GM19438 (cell line): Measurements from ENCODE around the gene CTAG2.
"Not testable (repeated sequence)": the region's sequence is repeated elsewhere in the genome, so short reads cannot be mapped to it uniquely, and the experiment has no call there.

ENCODE experiments used
- ATAC-seq: cut with Tn5 transposase; IDR thresholded peaks from one replicate; pipeline ENCODE4 v1.9.1; 2021; ENCODE audit warnings: low read depth; ENCODE audit not compliant: unreplicated experiment

Gene CTAG2

GRCh38 chrX:154653413-154653812, at the start of gene CTAG2:
TSS of gene CTAG2 (minus strand) at chrX:154653579. CDS start at chrX:154653515, 64 bp downstream.
- ATAC-seq: not testable (repeated sequence)

GRCh38 chrX:154698630-154699248, 45.4 kb upstream of the CTAG2 start:
- ATAC-seq: no peak

- ATAC-seq: no peak
Measured at GRCh38 chrX:154696676-154697045, 43.3 kb upstream of the CTAG2 start.

GRCh38 chrX:154695911-154696675, 42.7 kb upstream of the CTAG2 start:
- no peak for ATAC-seq

- no peak for ATAC-seq
Measured at GRCh38 chrX:154693394-154693793, 40.0 kb upstream of the CTAG2 start.

GRCh38 chrX:154690438-154690837, 37.1 kb upstream of the CTAG2 start:
- ATAC-seq: not testable (repeated sequence)

GRCh38 chrX:154672084-154672483, 18.7 kb upstream of the CTAG2 start:
- ATAC-seq: not testable (repeated sequence)

GRCh38 chrX:154670848-154671247, 17.5 kb upstream of the CTAG2 start:
- not testable (repeated sequence) for ATAC-seq

- ATAC-seq: no peak
Measured at GRCh38 chrX:154661899-154662298, 8.5 kb upstream of the CTAG2 start.

- no peak for ATAC-seq
Measured at GRCh38 chrX:154661170-154661569, 7.8 kb upstream of the CTAG2 start.

- no peak for ATAC-seq
Measured at GRCh38 chrX:154660541-154660940, 7.2 kb upstream of the CTAG2 start.

- ATAC-seq: no peak
Measured at GRCh38 chrX:154658957-154659356, 5.6 kb upstream of the CTAG2 start.

- ATAC-seq: no peak
Measured at GRCh38 chrX:154658187-154658586, 4.8 kb upstream of the CTAG2 start.

GRCh38 chrX:154657226-154657805, 3.9 kb upstream of the CTAG2 start:
- ATAC-seq: no peak

- ATAC-seq: no peak
Measured at GRCh38 chrX:154655786-154656185, 2.4 kb upstream of the CTAG2 start.

GRCh38 chrX:154655346-154655745, 2.0 kb upstream of the CTAG2 start:
- no peak for ATAC-seq

GRCh38 chrX:154654925-154655324, 1.5 kb upstream of the CTAG2 start:
- ATAC-seq: no peak

GRCh38 chrX:154654372-154654771, 993 bp upstream of the CTAG2 start:
- ATAC-seq: no peak

- no peak for ATAC-seq
Measured at GRCh38 chrX:154653048-154653401, 354 bp downstream of the CTAG2 start.

- ATAC-seq: no peak
Measured at GRCh38 chrX:154652311-154653047, 900 bp downstream of the CTAG2 start.

- no peak for ATAC-seq
Measured at GRCh38 chrX:154650221-154650510, 3.2 kb downstream of the CTAG2 start.
